ENCODE results near the gene GVQW3.

The GVQW3 gene

GRCh38 chr11:76380977-76381719 lies at the start of gene GVQW3, which contains the start of gene THAP12:
TSS of gene GVQW3 (plus strand) at chr11:76381323. CDS start at chr11:76381829, 506 bp downstream.
TSS of gene THAP12 (minus strand) at chr11:76381132. CDS start at chr11:76380836, 296 bp downstream.
- peak within 1 kb of the TSS; percentile 97 for H3K4me2 ChIP-seq

GRCh38 chr11:76334826-76335389 lies 46.2 kb upstream of the GVQW3 start:
- Histone ChIP-seq H3K9ac (no peak overlapping the region), H3K4me2 (no peak overlapping the region), H3K27ac (no peak overlapping the region), H3K27me3 (no peaks in the 10 kb centered on the region), H3K4me3 (peak overlapping the region; percentile 22; the same call in 1 of the 2 replicates), H3K9me3 (peaks cover 44% of the 10 kb centered on the region), H4K20me1 (no peaks in the 10 kb centered on the region), H3K4me1 (peaks cover 8% of the 10 kb centered on the region), H3K36me3 (0 out of 2 replicates have a peak, but pooled peaks cover 8% of the 10 kb centered on the region)
- peak; percentile 72; the same call in 1 of the 2 replicates for TF ChIP-seq Cebpa-rat (IDR thresholded peaks at IDR 0.05)

More at GRCh38 chr11:76380977-76381719, at the start of gene GVQW3, which contains the start of gene THAP12:
- H3K27ac ChIP-seq, result peak within 1 kb of the TSS; percentile 92
- peaks cover 19% of the 10 kb centered on the region for H3K36me3 ChIP-seq
- peaks cover 42% of the 10 kb centered on the region for H3K4me1 ChIP-seq
- peak within 1 kb of the TSS; percentile 95 for H3K9ac ChIP-seq
- TF ChIP-seq Cebpa-rat (IDR thresholded peaks at IDR 0.05), result no peak
- H3K4me3 ChIP-seq, result peak within 1 kb of the TSS; percentile 98
- no peaks in the 10 kb centered on the region for H3K9me3 ChIP-seq
- H4K20me1 ChIP-seq, result peaks cover 43% of the 10 kb centered on the region
- H3K27me3 ChIP-seq, result no peaks in the 10 kb centered on the region

GRCh38 chr11:76335842-76336241 lies 45.3 kb upstream of the GVQW3 start:
- H3K9ac ChIP-seq, result no peak overlapping the region
- no peaks in the 10 kb centered on the region for H3K27me3 ChIP-seq
- no peak overlapping the region for H3K4me2 ChIP-seq
- no peak for TF ChIP-seq Cebpa-rat (IDR thresholded peaks at IDR 0.05)
- no peaks in the 10 kb centered on the region for H4K20me1 ChIP-seq
- no peak overlapping the region for H3K4me3 ChIP-seq
- H3K4me1 ChIP-seq, result peaks cover 8% of the 10 kb centered on the region
- H3K36me3 ChIP-seq, result 0 out of 2 replicates have a peak, but pooled peaks cover 8% of the 10 kb centered on the region
- H3K27ac ChIP-seq, result no peak overlapping the region
- peaks cover 44% of the 10 kb centered on the region for H3K9me3 ChIP-seq

- Histone ChIP-seq H3K27ac (no peak overlapping the region), H3K4me1 (peaks cover 8% of the 10 kb centered on the region), H3K9ac (no peak overlapping the region), H4K20me1 (no peaks in the 10 kb centered on the region), H3K4me3 (no peak overlapping the region), H3K36me3 (0 out of 2 replicates have a peak, but pooled peaks cover 8% of the 10 kb centered on the region), H3K27me3 (no peaks in the 10 kb centered on the region), H3K4me2 (no peak overlapping the region), H3K9me3 (peaks cover 44% of the 10 kb centered on the region)
- TF ChIP-seq Cebpa-rat (IDR thresholded peaks at IDR 0.05), result no peak
These were observed 44.5 kb upstream of the GVQW3 start for GRCh38 chr11:76336597-76336996.

GRCh38 chr11:76337469-76337868 lies 43.7 kb upstream of the GVQW3 start:
- Histone ChIP-seq H3K27me3 (no peaks in the 10 kb centered on the region), H3K27ac (no peak overlapping the region), H3K4me1 (peaks cover 8% of the 10 kb centered on the region), H4K20me1 (no peaks in the 10 kb centered on the region), H3K9ac (no peak overlapping the region), H3K9me3 (peaks cover 44% of the 10 kb centered on the region), H3K36me3 (0 out of 2 replicates have a peak, but pooled peaks cover 8% of the 10 kb centered on the region), H3K4me2 (no peak overlapping the region), H3K4me3 (no peak overlapping the region)
- no peak for TF ChIP-seq Cebpa-rat (IDR thresholded peaks at IDR 0.05)

- Histone ChIP-seq H3K27me3 (no peaks in the 10 kb centered on the region), H3K9me3 (peaks cover 42% of the 10 kb centered on the region), H3K4me3 (no peak overlapping the region), H4K20me1 (no peaks in the 10 kb centered on the region), H3K4me1 (peaks cover 8% of the 10 kb centered on the region), H3K9ac (no peak overlapping the region), H3K36me3 (0 out of 2 replicates have a peak, but pooled peaks cover 8% of the 10 kb centered on the region), H3K27ac (no peak overlapping the region), H3K4me2 (no peak overlapping the region)
- no peak for TF ChIP-seq Cebpa-rat (IDR thresholded peaks at IDR 0.05)
These were observed 43.2 kb upstream of the GVQW3 start for GRCh38 chr11:76337923-76338322.

- H3K9ac ChIP-seq, result no peak overlapping the region
- 0 out of 2 replicates have a peak, but pooled peaks cover 8% of the 10 kb centered on the region for H3K36me3 ChIP-seq
- H3K4me1 ChIP-seq, result peaks cover 8% of the 10 kb centered on the region
- no peak for TF ChIP-seq Cebpa-rat (IDR thresholded peaks at IDR 0.05)
- H3K9me3 ChIP-seq, result peaks cover 29% of the 10 kb centered on the region
- no peak overlapping the region for H3K27ac ChIP-seq
- peak overlapping the region; percentile 37; the same call in 1 of the 2 replicates for H3K4me2 ChIP-seq
- H4K20me1 ChIP-seq, result no peaks in the 10 kb centered on the region
- no peaks in the 10 kb centered on the region for H3K27me3 ChIP-seq
- H3K4me3 ChIP-seq, result no peak overlapping the region
These were observed 41.9 kb upstream of the GVQW3 start for GRCh38 chr11:76339221-76339620.

- TF ChIP-seq Cebpa-rat (IDR thresholded peaks at IDR 0.05), result no peak
These were observed 33.7 kb upstream of the GVQW3 start for GRCh38 chr11:76347466-76347865.

GRCh38 chr11:76348348-76348747 lies 32.8 kb upstream of the GVQW3 start:
- Histone ChIP-seq H3K4me1 (no peaks in the 10 kb centered on the region), H3K9me3 (peaks cover 4% of the 10 kb centered on the region), H3K27me3 (no peaks in the 10 kb centered on the region), H3K4me3 (no peak overlapping the region), H3K4me2 (no peak overlapping the region), H4K20me1 (no peaks in the 10 kb centered on the region), H3K9ac (no peak overlapping the region), H3K27ac (no peak overlapping the region), H3K36me3 (peaks cover 48% of the 10 kb centered on the region)
- TF ChIP-seq Cebpa-rat (IDR thresholded peaks at IDR 0.05), result no peak

More at GRCh38 chr11:76347466-76347865, 33.7 kb upstream of the GVQW3 start:
- Histone ChIP-seq H3K4me3 (no peak overlapping the region), H3K9ac (no peak overlapping the region), H3K27ac (no peak overlapping the region), H3K27me3 (no peaks in the 10 kb centered on the region), H3K4me1 (no peaks in the 10 kb centered on the region), H3K9me3 (no peaks in the 10 kb centered on the region), H3K4me2 (no peak overlapping the region), H4K20me1 (no peaks in the 10 kb centered on the region), H3K36me3 (peaks cover 40% of the 10 kb centered on the region)

- Histone ChIP-seq H3K4me3 (no peak overlapping the region), H3K27ac (no peak overlapping the region), H3K4me2 (no peak overlapping the region), H3K36me3 (peaks cover 80% of the 10 kb centered on the region), H3K27me3 (no peaks in the 10 kb centered on the region), H4K20me1 (no peaks in the 10 kb centered on the region), H3K9me3 (peaks cover 39% of the 10 kb centered on the region), H3K9ac (no peak overlapping the region), H3K4me1 (no peaks in the 10 kb centered on the region)
- no peak for TF ChIP-seq Cebpa-rat (IDR thresholded peaks at IDR 0.05)
These were observed 26.0 kb upstream of the GVQW3 start for GRCh38 chr11:76355172-76355571.

All from BLaER1 (cell line).